K562 (cell line): Measurements from ENCODE around the gene GABRB1.

Source experiments
- HDAC8 ChIP-seq: fragments of 450-650 bp; IDR thresholded peaks from 2 replicates; pipeline ENCODE4 v1.6.1; 2016; ENCODE audit warnings: mild to moderate bottlenecking, missing genetic modification characterization, moderate library complexity, missing compliant biosample characterization
- ZNF133 ChIP-seq: fragments of 250-450 bp; sonication (Bioruptor Pico); IDR thresholded peaks from 2 replicates; pipeline ENCODE4 v1.4.0; 2020; ENCODE audit warnings: mild to moderate bottlenecking
- ZNF184 ChIP-seq: sonication (generic); formaldehyde crosslinking; IDR thresholded peaks from 2 replicates; pipeline ENCODE4 v1.5.0; 2020; ENCODE audit warnings: missing genetic modification reagents
- ZNF561 ChIP-seq: fragments of 450-650 bp; formaldehyde crosslinking; conservative IDR thresholded peaks from 2 replicates; pipeline ENCODE4 v1.4.0; 2020; ENCODE audit warnings: mild to moderate bottlenecking, moderate library complexity
- TF ChIP-seq, protein P1 (sequence below), 2 experiments: fragments of 200-800 bp in 1 of 2; sonication (Bioruptor generic) in 1 of 2; sonication (generic) in 1 of 2; formaldehyde crosslinking in 1 of 2; IDR thresholded peaks in 1 of 2; conservative IDR thresholded peaks in 1 of 2; 2 replicates each; pipeline versions ENCODE4 v1.5.0 to v1.6.1; 2016 to 2020; ENCODE audit warnings: missing compliant biosample characterization in 1 of 2, missing genetic modification characterization in 1 of 2, missing genetic modification reagents in 1 of 2
- TF ChIP-seq, protein P2 (sequence below), 2 experiments: fragments of 450-650 bp in 1 of 2; sonication (generic) in 1 of 2; formaldehyde crosslinking in 1 of 2; IDR thresholded peaks in 1 of 2; conservative IDR thresholded peaks in 1 of 2; 2 replicates each; pipeline versions ENCODE4 v1.6.1 to v1.8.1; 2016 to 2023; ENCODE audit warnings: mild to moderate bottlenecking in 2 of 2, moderate library complexity in 2 of 2, inconsistent platforms in 1 of 2, missing genetic modification reagents in 1 of 2
- TF ChIP-seq, protein P3 (sequence below), 3 experiments: IDR thresholded peaks in 2 of 3; conservative IDR thresholded peaks in 1 of 3; 2 replicates each; pipeline ENCODE4 v1.5.1; 2011 to 2012; ENCODE audit warnings: low read length in 3 of 3, mild to moderate bottlenecking in 3 of 3, control low read depth in 2 of 3, improper control_type of control experiment in 1 of 3, inconsistent platforms in 1 of 3, low read depth in 1 of 3, mixed read lengths in 1 of 3, moderate library complexity in 1 of 3; ENCODE audit not compliant: insufficient read depth in 2 of 3
- TF ChIP-seq, protein P4 (sequence below): sonication (generic); formaldehyde crosslinking; IDR thresholded peaks from 2 replicates; pipeline ENCODE4 v1.5.0; 2020; ENCODE audit warnings: missing genetic modification reagents

DNA sequence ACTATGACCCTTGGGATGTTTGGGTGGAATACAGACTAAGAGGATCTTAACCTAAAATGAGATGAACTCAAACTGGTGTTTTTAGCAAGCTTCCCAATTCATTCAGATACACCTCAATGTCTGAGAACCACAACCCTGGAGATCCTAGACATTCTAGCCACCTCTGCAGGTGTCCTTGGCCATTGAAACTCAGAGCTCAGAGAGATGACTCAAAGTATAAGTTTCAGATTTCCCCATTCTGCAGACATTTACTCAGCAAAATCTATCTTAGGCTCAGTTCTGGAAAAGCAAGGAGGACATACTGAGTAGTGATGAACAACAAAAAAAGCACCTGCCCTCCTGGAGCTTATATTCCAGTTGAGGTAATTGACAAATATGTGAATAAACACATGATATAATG lies 384.4 kb downstream of the GABRB1 start:
- TF ChIP-seq, protein P1, sequence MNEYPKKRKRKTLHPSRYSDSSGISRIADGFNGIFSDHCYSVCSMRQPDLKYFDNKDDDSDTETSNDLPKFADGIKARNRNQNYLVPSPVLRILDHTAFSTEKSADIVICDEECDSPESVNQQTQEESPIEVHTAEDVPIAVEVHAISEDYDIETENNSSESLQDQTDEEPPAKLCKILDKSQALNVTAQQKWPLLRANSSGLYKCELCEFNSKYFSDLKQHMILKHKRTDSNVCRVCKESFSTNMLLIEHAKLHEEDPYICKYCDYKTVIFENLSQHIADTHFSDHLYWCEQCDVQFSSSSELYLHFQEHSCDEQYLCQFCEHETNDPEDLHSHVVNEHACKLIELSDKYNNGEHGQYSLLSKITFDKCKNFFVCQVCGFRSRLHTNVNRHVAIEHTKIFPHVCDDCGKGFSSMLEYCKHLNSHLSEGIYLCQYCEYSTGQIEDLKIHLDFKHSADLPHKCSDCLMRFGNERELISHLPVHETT (CRISPR knock-in tag; conservative IDR thresholded peaks at IDR 0.05 in 1 of 2, IDR thresholded peaks at IDR 0.05 in 1 of 2) = no peak
- TF ChIP-seq HDAC8 (tag) (no peak), ZNF184 (CRISPR knock-in tag) (no peak), ZNF133 (CRISPR knock-in tag) (no peak), ZNF561 (CRISPR knock-in tag) (no peak)
- TF ChIP-seq, protein P2, sequence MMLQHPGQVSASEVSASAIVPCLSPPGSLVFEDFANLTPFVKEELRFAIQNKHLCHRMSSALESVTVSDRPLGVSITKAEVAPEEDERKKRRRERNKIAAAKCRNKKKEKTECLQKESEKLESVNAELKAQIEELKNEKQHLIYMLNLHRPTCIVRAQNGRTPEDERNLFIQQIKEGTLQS (IDR thresholded peaks at IDR 0.05) = no peak
- TF ChIP-seq, protein P2 (CRISPR knock-in tag; conservative IDR thresholded peaks at IDR 0.05) = no peak
- TF ChIP-seq, protein P3, sequence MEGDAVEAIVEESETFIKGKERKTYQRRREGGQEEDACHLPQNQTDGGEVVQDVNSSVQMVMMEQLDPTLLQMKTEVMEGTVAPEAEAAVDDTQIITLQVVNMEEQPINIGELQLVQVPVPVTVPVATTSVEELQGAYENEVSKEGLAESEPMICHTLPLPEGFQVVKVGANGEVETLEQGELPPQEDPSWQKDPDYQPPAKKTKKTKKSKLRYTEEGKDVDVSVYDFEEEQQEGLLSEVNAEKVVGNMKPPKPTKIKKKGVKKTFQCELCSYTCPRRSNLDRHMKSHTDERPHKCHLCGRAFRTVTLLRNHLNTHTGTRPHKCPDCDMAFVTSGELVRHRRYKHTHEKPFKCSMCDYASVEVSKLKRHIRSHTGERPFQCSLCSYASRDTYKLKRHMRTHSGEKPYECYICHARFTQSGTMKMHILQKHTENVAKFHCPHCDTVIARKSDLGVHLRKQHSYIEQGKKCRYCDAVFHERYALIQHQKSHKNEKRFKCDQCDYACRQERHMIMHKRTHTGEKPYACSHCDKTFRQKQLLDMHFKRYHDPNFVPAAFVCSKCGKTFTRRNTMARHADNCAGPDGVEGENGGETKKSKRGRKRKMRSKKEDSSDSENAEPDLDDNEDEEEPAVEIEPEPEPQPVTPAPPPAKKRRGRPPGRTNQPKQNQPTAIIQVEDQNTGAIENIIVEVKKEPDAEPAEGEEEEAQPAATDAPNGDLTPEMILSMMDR (IDR thresholded peaks at IDR 0.05 in 2 of 3, conservative IDR thresholded peaks at IDR 0.05 in 1 of 3; ENCODE audit: insufficient read depth in 2 of 3, low read depth in 1 of 3, low read length in 3 of 3) = no peak
- TF ChIP-seq, protein P4, sequence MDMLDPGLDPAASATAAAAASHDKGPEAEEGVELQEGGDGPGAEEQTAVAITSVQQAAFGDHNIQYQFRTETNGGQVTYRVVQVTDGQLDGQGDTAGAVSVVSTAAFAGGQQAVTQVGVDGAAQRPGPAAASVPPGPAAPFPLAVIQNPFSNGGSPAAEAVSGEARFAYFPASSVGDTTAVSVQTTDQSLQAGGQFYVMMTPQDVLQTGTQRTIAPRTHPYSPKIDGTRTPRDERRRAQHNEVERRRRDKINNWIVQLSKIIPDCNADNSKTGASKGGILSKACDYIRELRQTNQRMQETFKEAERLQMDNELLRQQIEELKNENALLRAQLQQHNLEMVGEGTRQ (CRISPR knock-in tag) = no peak
